HepG2 (cell line): ENCODE results near the gene ADCK2. TPM values are rescaled to one million over a fixed set of nuclear protein-coding genes. Genes with fewer than 3 reads are reported as not detected.

Experiments used
- AKAP8 ChIP-seq: sonication (generic); formaldehyde crosslinking; IDR thresholded peaks from 2 replicates; pipeline ENCODE4 v1.5.1; 2020; ENCODE audit warnings: mild to moderate bottlenecking, missing genetic modification reagents
- ARHGAP35 ChIP-seq: sonication (generic); formaldehyde crosslinking; IDR thresholded peaks from 2 replicates; pipeline ENCODE4 v1.9.0; 2022; ENCODE audit warnings: mild to moderate bottlenecking, inconsistent platforms, moderate library complexity, missing genetic modification reagents, borderline replicate concordance
- BRCA1 ChIP-seq: sonication (generic); formaldehyde crosslinking; IDR thresholded peaks from 2 replicates; pipeline ENCODE4 v1.4.0; 2020; ENCODE audit warnings: missing genetic modification reagents
- CHD4 ChIP-seq: fragments of 200-600 bp; sonication (generic); IDR thresholded peaks from 2 replicates; pipeline ENCODE4 v1.7.0; 2017; ENCODE audit warnings: mild to moderate bottlenecking, low read length, borderline replicate concordance
- DBP ChIP-seq: sonication (generic); formaldehyde crosslinking; IDR thresholded peaks from 2 replicates; pipeline ENCODE4 v1.4.0; 2020; ENCODE audit warnings: missing genetic modification reagents; ENCODE audit errors: not compliant biosample characterization
- DPF2 ChIP-seq: sonication (generic); formaldehyde crosslinking; IDR thresholded peaks from 2 replicates; pipeline ENCODE4 v1.4.0; 2020; ENCODE audit warnings: mild to moderate bottlenecking, low read depth, missing genetic modification reagents, borderline replicate concordance
- ELF3 ChIP-seq: IDR thresholded peaks from 2 replicates; pipeline ENCODE4 v1.6.1; 2016; ENCODE audit warnings: missing genetic modification reagents, missing compliant biosample characterization
- IRF1 ChIP-seq: sonication (generic); formaldehyde crosslinking; IDR thresholded peaks from 2 replicates; pipeline ENCODE4 v1.4.0; 2020; ENCODE audit warnings: low read depth, mild to moderate bottlenecking, missing genetic modification reagents
- NR2F6 ChIP-seq, 2 experiments: IDR thresholded peaks; 2 replicates each; pipeline ENCODE4 v1.6.1; 2016; ENCODE audit warnings: antibody characterized with exemption in 1 of 2, mild to moderate bottlenecking in 1 of 2
- SIX4 ChIP-seq: sonication (generic); formaldehyde crosslinking; IDR thresholded peaks from 2 replicates; pipeline ENCODE4 v1.4.0; 2020; ENCODE audit warnings: missing genetic modification reagents
- SNAI1 ChIP-seq: sonication (generic); formaldehyde crosslinking; IDR thresholded peaks from 2 replicates; pipeline ENCODE4 v1.5.0; 2020; ENCODE audit warnings: mild to moderate bottlenecking, missing genetic modification reagents, borderline replicate concordance
- TFE3 ChIP-seq: IDR thresholded peaks from 2 replicates; pipeline ENCODE4 v1.6.1; 2016
- YY1 ChIP-seq: IDR thresholded peaks from 2 replicates; pipeline ENCODE4 v1.6.1; 2011; ENCODE audit warnings: low read length, low read depth, moderate library complexity, mild to moderate bottlenecking; ENCODE audit not compliant: insufficient read depth, insufficient replicate concordance
- ZBTB46 ChIP-seq: sonication (generic); formaldehyde crosslinking; IDR thresholded peaks from 2 replicates; pipeline ENCODE4 v1.4.0; 2020; ENCODE audit warnings: mild to moderate bottlenecking, missing genetic modification reagents, borderline replicate concordance
- ZIK1 ChIP-seq: sonication (generic); formaldehyde crosslinking; IDR thresholded peaks from 2 replicates; pipeline ENCODE4 v1.5.0; 2020; ENCODE audit warnings: mild to moderate bottlenecking, low read depth, missing genetic modification reagents, borderline replicate concordance
- ZNF225 ChIP-seq: sonication (generic); formaldehyde crosslinking; IDR thresholded peaks from 2 replicates; pipeline ENCODE4 v1.4.0; 2020; ENCODE audit warnings: mild to moderate bottlenecking, missing genetic modification reagents
- ZNF274 ChIP-seq: sonication (generic); formaldehyde crosslinking; IDR thresholded peaks from 2 replicates; pipeline ENCODE4 v1.5.1; 2020; ENCODE audit warnings: mild to moderate bottlenecking, missing genetic modification reagents
- ZNF276 ChIP-seq: sonication (generic); formaldehyde crosslinking; IDR thresholded peaks from 2 replicates; pipeline ENCODE4 v1.4.0; 2020; ENCODE audit warnings: mild to moderate bottlenecking, low read depth, missing genetic modification reagents
- ZNF546 ChIP-seq: sonication (generic); formaldehyde crosslinking; conservative IDR thresholded peaks from 2 replicates; pipeline ENCODE4 v1.8.1; 2023; ENCODE audit warnings: mild to moderate bottlenecking, missing genetic modification reagents
- ZNF605 ChIP-seq: sonication (generic); formaldehyde crosslinking; IDR thresholded peaks from 2 replicates; pipeline ENCODE4 v1.8.0; 2022; ENCODE audit warnings: mild to moderate bottlenecking, missing genetic modification reagents
- ZNF713 ChIP-seq: sonication (generic); formaldehyde crosslinking; IDR thresholded peaks from 2 replicates; pipeline ENCODE4 v1.4.0; 2020; ENCODE audit warnings: mild to moderate bottlenecking, missing genetic modification reagents
- ZNF883 ChIP-seq: sonication (generic); formaldehyde crosslinking; IDR thresholded peaks from 2 replicates; pipeline ENCODE4 v1.5.1; 2020; ENCODE audit warnings: mild to moderate bottlenecking, missing genetic modification reagents; ENCODE audit errors: not compliant biosample characterization
- polyA plus RNA-seq, 8 experiments: library from polyadenylated mRNA; depleted of rRNA in 3 of 8; stranded (reverse) in 7 of 8; unstranded in 1 of 8; fragments of >200 nt; fragmentation: Illumina TruSeq in 4 of 8; extraction: Trizol in 4 of 8; gene quantifications; 2 replicates each; pipeline versions ENCODE4 v1.2.1 to v1.2.3, GENCODE V29; 2011 to 2016; ENCODE audit warnings: low read depth in 4 of 8, missing spikeins in 1 of 8, mixed read lengths in 1 of 8; ENCODE audit not compliant: insufficient read depth in 1 of 8
- total RNA-seq, 5 experiments: library from RNA; depleted of rRNA; stranded (reverse); fragments of >200 nt; fragmentation: Illumina TruSeq; extraction: Trizol; gene quantifications; 2 replicates each; pipeline ENCODE4 v1.2.3, GENCODE V29; 2016; ENCODE audit warnings: low read depth in 1 of 5

Gene ADCK2
- total and polyA plus RNA-seq, 2 of the 13 experiments (the other 11 are each of a cell fraction or from before 2014, with no cell fraction given): 8.6 to 18.8 TPM

- TF ChIP-seq ZBTB46 (0 out of 2 replicates have a peak, but pooled peaks have one; percentile 61), ELF3 (CRISPR knock-in tag) (0 out of 2 replicates have a peak, but pooled peaks have one; percentile 30), ZIK1 (CRISPR knock-in tag) (no peak), SNAI1 (CRISPR knock-in tag) (no peak), ZNF274 (CRISPR knock-in tag) (no peak), ARHGAP35 (peak; percentile 78; the same call in 1 of the 2 replicates), ZNF605 (no peak; the same call in 1 of the 2 replicates), BRCA1 (CRISPR knock-in tag) (peak; percentile 57; the same call in 1 of the 2 replicates), ZNF883 (CRISPR knock-in tag) (peak; percentile 84), DBP (CRISPR knock-in tag) (no peak), CHD4 (no peak), TFE3 (peak; percentile 16; the same call in 1 of the 2 replicates), ZNF546 (CRISPR knock-in tag) (0 out of 2 replicates have a peak, but pooled peaks have one; percentile 66), DPF2 (CRISPR knock-in tag) (0 out of 2 replicates have a peak, but pooled peaks have one; percentile 7), AKAP8 (CRISPR knock-in tag) (no peak), ZNF225 (0 out of 2 replicates have a peak, but pooled peaks have one; percentile 62), NR2F6 (IDR thresholded peaks at IDR 0.05) (no peak), NR2F6 (CRISPR knock-in tag; IDR thresholded peaks at IDR 0.05) (no peak), ZNF276 (no peak; the same call in 1 of the 2 replicates), YY1 (no peak), IRF1 (CRISPR knock-in tag) (0 out of 2 replicates have a peak, but pooled peaks have one; percentile 63), ZNF713 (CRISPR knock-in tag) (no peak; the same call in 1 of the 2 replicates), SIX4 (no peak)
Observed at GRCh38 chr7:140696680-140697446, 24.1 kb downstream of the ADCK2 start, which contains the start of gene NDUFB2 (continued).
